DND-41 (cell line): ENCODE results near the gene PLCD1.

ENCODE experiments used
- CTCF ChIP-seq: IDR thresholded peaks from 2 replicates; pipeline ENCODE4 v1.5.1; 2012; ENCODE audit warnings: borderline replicate concordance, low read length, moderate library complexity, mild to moderate bottlenecking; ENCODE audit not compliant: poor library complexity, severe bottlenecking; ENCODE audit errors: extremely low read depth
- EZH2 ChIP-seq: IDR thresholded peaks from 3 replicates; pipeline ENCODE4 v1.6.1; 2012; ENCODE audit warnings: borderline replicate concordance, low read depth, mild to moderate bottlenecking, moderate library complexity, low read length, inconsistent platforms; ENCODE audit not compliant: severe bottlenecking

- no peak for TF ChIP-seq CTCF
- no peak for TF ChIP-seq EZH2
Observed at GRCh38 chr3:38011111-38011510, 18.3 kb downstream of the PLCD1 start.
